Measurements from ENCODE around the gene KLHL26. TPM values are rescaled to one million over a fixed set of nuclear protein-coding genes. Genes with fewer than 3 reads are reported as not detected.

The KLHL26 gene
- total RNA-seq, 2 experiments from 2014 or later = 12.8 to 15.8 TPM

DNA sequence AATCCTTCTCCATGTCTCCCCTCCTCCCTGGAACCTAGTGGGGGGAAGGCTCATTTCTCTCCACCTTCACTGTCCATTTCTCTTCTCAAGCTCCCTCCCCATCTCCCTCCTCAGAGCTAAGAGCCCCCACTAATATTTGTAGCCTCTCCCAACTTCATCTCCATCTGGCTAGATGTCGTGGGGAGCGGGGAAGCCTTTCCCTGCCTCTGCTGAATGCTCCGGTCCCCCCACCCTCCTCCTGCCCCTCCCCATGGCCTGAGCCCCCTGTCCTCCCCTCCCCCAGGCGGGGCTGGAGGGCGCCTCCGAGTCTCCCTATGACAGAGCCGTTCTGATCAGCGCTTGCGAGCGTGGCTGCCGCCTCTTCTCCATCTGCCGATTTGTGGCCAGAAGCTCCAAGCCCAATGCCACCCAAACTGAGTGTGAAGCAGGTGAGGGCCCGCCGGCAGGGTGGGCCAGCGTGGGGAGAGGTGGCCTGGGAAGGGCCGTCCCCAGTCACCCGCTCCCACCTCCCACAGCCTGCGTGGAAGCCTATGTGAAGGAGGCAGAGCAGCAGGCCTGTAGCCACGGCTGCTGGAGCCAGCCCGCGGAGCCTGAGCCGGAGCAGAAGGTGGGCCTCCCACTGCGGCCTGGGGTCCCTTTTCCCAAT, 23.1 kb upstream of the KLHL26 start:
- CTCF ChIA-PET = no interaction called here
- no peak overlapping the region for H3K27ac Mint-ChIP-seq
- ATAC-seq (no peak), DNase-seq (no peak)
- no peaks in the 10 kb centered on the region for H3K9me3 Mint-ChIP-seq (ENCODE audit: low read depth)
- H3K27me3 Mint-ChIP-seq = peaks cover 60% of the 10 kb centered on the region
- H3K4me1 Mint-ChIP-seq = peaks cover 9% of the 10 kb centered on the region
- H3K36me3 Mint-ChIP-seq = no peaks in the 10 kb centered on the region
- no peak overlapping the region for H3K4me3 Mint-ChIP-seq

DNA sequence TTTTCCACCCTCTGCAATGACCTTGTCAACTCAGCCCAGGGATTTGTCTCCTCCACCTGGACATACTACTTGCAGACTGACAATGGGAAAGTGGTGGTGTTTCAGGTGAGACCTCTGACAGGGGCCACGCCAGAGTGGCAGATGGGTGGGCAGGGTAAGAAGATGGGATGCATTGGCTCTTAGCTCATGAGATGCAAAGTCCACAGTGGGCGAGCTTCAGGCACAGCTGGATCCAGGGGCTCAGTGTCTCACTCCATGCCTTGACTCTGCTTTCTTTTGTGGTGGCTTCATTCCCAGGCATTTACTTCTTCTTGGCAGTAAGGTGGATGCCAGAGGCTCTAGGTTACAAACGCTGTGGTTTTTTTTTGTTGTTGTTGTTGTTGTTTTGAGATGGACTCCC, 20.8 kb upstream of the KLHL26 start:
- Mint-ChIP-seq H3K27ac (no peak overlapping the region), H3K4me3 (no peak overlapping the region), H3K27me3 (peaks cover 41% of the 10 kb centered on the region), H3K36me3 (no peaks in the 10 kb centered on the region), H3K9me3 (ENCODE audit: low read depth) (no peaks in the 10 kb centered on the region), H3K4me1 (peaks cover 7% of the 10 kb centered on the region)
- CTCF ChIA-PET = interaction anchor here (1.1 kb wide), 1 partner anchor 22 kb away, joined by 3 read pairs; no protein-coding TSS in a partner anchor
- ATAC-seq = no peak
- DNase-seq = no peak

DNA sequence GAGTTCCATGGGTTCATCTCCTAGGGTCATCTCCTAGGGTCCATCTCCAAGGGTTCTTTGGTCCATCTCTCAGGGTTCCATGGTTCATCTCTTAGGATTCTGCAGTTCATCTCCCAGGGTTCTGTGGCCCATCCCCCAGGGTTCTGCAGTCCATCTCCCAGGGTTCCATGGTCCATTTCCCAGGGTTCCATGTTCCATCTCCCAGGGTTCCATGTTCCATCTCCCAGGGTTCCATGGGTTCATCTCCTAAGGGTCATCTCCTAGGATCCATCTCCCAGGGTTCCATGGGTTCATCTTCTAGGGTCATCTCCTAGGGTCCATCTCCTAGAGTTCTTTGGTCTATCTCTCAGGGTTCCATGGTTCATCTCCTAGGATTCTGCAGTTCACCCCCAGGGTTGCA, 19.3 kb upstream of the KLHL26 start:
- DNase-seq = no peak
- no peak for ATAC-seq
- no peak overlapping the region for H3K4me3 Mint-ChIP-seq
- no peaks in the 10 kb centered on the region for H3K36me3 Mint-ChIP-seq
- no peaks in the 10 kb centered on the region for H3K9me3 Mint-ChIP-seq (ENCODE audit: low read depth)
- H3K4me1 Mint-ChIP-seq = no peaks in the 10 kb centered on the region
- H3K27me3 Mint-ChIP-seq = peaks cover 31% of the 10 kb centered on the region
- H3K27ac Mint-ChIP-seq = no peak overlapping the region
- CTCF ChIA-PET = no interaction called here

GRCh38 chr19:18618236-18618635, 18.6 kb upstream of the KLHL26 start:
- CTCF ChIA-PET = no interaction called here
- H3K27ac Mint-ChIP-seq = no peak overlapping the region
- no peak for DNase-seq
- no peaks in the 10 kb centered on the region for H3K36me3 Mint-ChIP-seq
- no peak for ATAC-seq
- H3K27me3 Mint-ChIP-seq = peaks cover 32% of the 10 kb centered on the region
- no peaks in the 10 kb centered on the region for H3K4me1 Mint-ChIP-seq
- H3K9me3 Mint-ChIP-seq (ENCODE audit: low read depth) = no peaks in the 10 kb centered on the region
- no peak overlapping the region for H3K4me3 Mint-ChIP-seq

- H3K9me3 Mint-ChIP-seq (ENCODE audit: low read depth) = no peaks in the 10 kb centered on the region
- no peak overlapping the region for H3K27ac Mint-ChIP-seq
- no peak overlapping the region for H3K4me3 Mint-ChIP-seq
- DNase-seq = no peak
- ATAC-seq = no peak
- no peaks in the 10 kb centered on the region for H3K36me3 Mint-ChIP-seq
- CTCF ChIA-PET = no interaction called here
- H3K27me3 Mint-ChIP-seq = peaks cover 13% of the 10 kb centered on the region
- H3K4me1 Mint-ChIP-seq = no peaks in the 10 kb centered on the region
Observed at GRCh38 chr19:18620311-18620710, 16.5 kb upstream of the KLHL26 start.

GRCh38 chr19:18620902-18621301, 15.9 kb upstream of the KLHL26 start:
- Mint-ChIP-seq H3K27me3 (peaks cover 10% of the 10 kb centered on the region), H3K27ac (no peak overlapping the region), H3K4me3 (no peak overlapping the region), H3K36me3 (no peaks in the 10 kb centered on the region), H3K4me1 (no peaks in the 10 kb centered on the region), H3K9me3 (ENCODE audit: low read depth) (no peaks in the 10 kb centered on the region)
- ATAC-seq = no peak
- CTCF ChIA-PET = no interaction called here
- DNase-seq = no peak

GRCh38 chr19:18626906-18627305, 9.9 kb upstream of the KLHL26 start:
- DNase-seq (no peak), ATAC-seq (no peak)
- Mint-ChIP-seq H3K9me3 (ENCODE audit: low read depth) (no peaks in the 10 kb centered on the region), H3K4me1 (no peaks in the 10 kb centered on the region), H3K4me3 (no peak overlapping the region), H3K27ac (no peak overlapping the region), H3K27me3 (peaks cover 7% of the 10 kb centered on the region), H3K36me3 (no peaks in the 10 kb centered on the region)
- CTCF ChIA-PET = no interaction called here

DNA sequence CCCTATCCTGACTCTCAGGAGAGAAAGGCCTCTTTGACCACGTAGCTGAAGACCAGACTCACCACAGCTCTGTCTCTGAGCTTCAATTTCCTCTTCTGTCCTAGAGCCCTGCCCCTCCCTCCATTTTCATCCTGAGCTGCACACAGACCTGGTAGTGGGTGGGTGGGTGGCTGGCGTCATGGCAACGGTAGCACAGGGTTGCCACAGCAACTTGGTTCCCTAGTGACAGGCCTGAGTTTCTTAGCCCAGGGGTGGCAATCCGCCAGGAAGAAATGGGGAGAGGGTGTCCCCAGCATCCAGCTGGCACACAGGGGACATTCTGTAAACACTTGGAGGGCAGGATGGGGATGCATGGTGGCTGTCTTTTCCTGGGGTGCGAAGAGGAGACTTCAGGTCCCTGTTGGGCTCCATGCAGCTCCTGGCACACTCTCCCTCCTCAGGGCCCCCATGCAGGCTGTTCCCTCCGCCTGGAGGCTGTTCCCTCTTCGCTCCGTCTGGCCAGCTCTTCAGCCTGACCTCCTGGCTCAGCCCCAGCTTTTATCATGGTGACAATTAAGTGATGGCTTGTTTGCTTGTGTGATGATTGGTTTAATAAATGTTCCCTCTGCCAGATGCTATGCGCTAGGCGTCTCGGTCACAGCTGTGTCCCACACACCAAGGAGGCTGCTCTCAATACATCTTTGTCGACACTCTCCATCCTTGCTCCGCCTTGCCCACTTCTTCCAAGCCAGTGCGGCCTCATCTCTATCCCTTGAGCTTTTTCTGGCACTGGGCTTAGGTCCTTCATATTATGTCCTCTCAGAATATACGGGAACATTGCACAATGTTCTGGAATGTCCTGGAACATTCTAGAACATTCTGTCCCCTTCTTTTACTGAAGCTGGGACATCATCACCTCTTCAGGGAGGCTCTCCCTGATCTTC, 7.4 kb upstream of the KLHL26 start:
- Mint-ChIP-seq H3K27ac (no peak overlapping the region), H3K27me3 (peaks cover 5% of the 10 kb centered on the region), H3K4me3 (no peak overlapping the region), H3K36me3 (no peaks in the 10 kb centered on the region), H3K4me1 (no peaks in the 10 kb centered on the region), H3K9me3 (ENCODE audit: low read depth) (no peaks in the 10 kb centered on the region)
- no peak for DNase-seq
- no peak for ATAC-seq
- CTCF ChIA-PET = interaction anchor here (1.3 kb wide), 1 partner anchor 109 kb away, joined by 3 read pairs; no protein-coding TSS in a partner anchor

- no peak overlapping the region for H3K27ac Mint-ChIP-seq
- H3K27me3 Mint-ChIP-seq = peaks cover 9% of the 10 kb centered on the region
- H3K4me1 Mint-ChIP-seq = peaks cover 16% of the 10 kb centered on the region
- no peaks in the 10 kb centered on the region for H3K9me3 Mint-ChIP-seq (ENCODE audit: low read depth)
- no peak overlapping the region for H3K4me3 Mint-ChIP-seq
- ATAC-seq (no peak), DNase-seq (no peak)
- CTCF ChIA-PET = interaction anchor here (0.6 kb wide), 1 partner anchor 9 kb away, joined by 3 read pairs; no protein-coding TSS in a partner anchor
- peaks cover under 1% of the 10 kb centered on the region for H3K36me3 Mint-ChIP-seq
Observed at GRCh38 chr19:18633321-18633720, 3.5 kb upstream of the KLHL26 start.

GRCh38 chr19:18634612-18635297, 2.1 kb upstream of the KLHL26 start:
- Mint-ChIP-seq H3K4me3 (no peak overlapping the region), H3K36me3 (peaks cover 2% of the 10 kb centered on the region), H3K27ac (no peak overlapping the region), H3K9me3 (ENCODE audit: low read depth) (no peaks in the 10 kb centered on the region), H3K4me1 (peaks cover 17% of the 10 kb centered on the region), H3K27me3 (peaks cover 7% of the 10 kb centered on the region)
- DNase-seq (no peak), ATAC-seq (no peak)
- CTCF ChIA-PET = interaction anchor here (0.6 to 1.5 kb wide), 2 partner anchors 156 to 197 kb away, joined by 3 to 5 read pairs; partner anchors contain the start of gene UPF1

DNA sequence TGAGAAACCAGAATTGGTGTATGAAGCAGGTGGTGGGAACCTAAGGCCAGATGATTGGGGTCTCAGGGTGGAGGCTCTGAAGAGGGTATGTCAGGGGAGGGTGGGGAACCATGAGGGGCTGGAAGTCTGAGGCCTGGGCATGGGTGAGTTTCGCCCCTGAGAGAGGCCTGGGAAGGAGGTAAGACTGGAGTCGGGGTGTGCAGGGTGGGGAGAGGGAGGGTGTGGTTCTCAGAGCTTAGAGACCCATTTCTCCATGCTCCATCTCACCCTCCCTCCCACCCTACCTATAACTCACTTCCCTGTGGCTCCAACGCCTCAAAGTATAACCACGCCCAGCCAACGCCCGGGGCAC, 1.0 kb upstream of the KLHL26 start:
- ATAC-seq = no peak
- Mint-ChIP-seq H3K36me3 (peaks cover 2% of the 10 kb centered on the region), H3K4me1 (peaks cover 19% of the 10 kb centered on the region), H3K9me3 (ENCODE audit: low read depth) (no peaks in the 10 kb centered on the region), H3K4me3 (peak overlapping the region; percentile 83), H3K27me3 (peaks cover 7% of the 10 kb centered on the region), H3K27ac (peak overlapping the region; percentile 90)
- CTCF ChIA-PET = interaction anchor here (1.5 kb wide), 1 partner anchor 196 kb away, joined by 3 read pairs; the partner anchor contains the start of gene UPF1
- DNase-seq = no peak

DNA sequence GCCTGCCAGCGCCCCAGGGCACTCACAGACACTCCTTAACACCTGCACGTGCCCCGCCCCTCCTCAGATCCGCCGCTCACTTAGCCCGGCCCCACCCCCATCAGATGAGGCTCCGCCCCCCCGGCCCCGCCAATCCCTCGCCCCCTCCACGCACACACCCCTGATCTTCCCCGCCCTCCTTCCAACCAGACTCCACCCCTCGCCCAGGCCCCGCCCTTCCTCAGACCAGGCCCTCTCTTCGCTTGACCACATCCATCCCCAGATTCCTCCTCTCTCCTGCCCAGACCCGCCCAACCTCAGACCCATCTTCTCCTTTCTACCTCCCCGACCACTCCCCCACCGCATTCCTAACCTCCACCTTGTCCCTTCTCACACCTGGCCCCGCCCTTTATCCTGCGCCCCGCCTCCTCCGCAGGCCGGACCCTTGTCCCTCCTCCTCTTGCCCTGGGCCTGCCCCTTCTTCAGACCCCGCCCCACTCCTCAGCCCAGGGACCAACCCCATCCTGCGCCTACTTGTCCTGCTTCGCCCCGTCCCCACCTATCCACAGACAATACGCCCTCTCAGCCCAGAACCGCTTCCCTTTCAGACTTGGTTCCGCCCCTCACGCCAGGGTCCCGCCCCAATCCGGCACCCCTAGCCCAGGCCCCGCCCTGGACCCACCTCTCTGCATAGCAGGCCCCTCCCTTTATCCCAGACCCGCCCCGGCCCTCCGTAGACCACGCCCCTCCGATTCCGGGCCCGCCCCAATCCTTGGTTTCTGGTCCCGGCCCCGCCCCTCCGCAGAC, 452 bp upstream of the KLHL26 start:
- ATAC-seq (peak; percentile 94), DNase-seq (peak; percentile 99)
- CTCF ChIA-PET = no interaction called here
- Mint-ChIP-seq H3K4me3 (peak overlapping the region; percentile 83), H3K4me1 (peaks cover 19% of the 10 kb centered on the region), H3K9me3 (ENCODE audit: low read depth) (no peaks in the 10 kb centered on the region), H3K27me3 (peaks cover 7% of the 10 kb centered on the region), H3K36me3 (peaks cover 2% of the 10 kb centered on the region), H3K27ac (peak overlapping the region; percentile 90)
